Endothelial cell of umbilical vein (primary cell): ENCODE measurements around the gene RNU5D-1. TPM values are rescaled to one million over a fixed set of nuclear protein-coding genes. Genes with fewer than 3 reads are reported as not detected.

ENCODE experiments used
- BruUV-seq: library from RNA; stranded (reverse); fragments of 400-500 nt; replicated peaks from 2 replicates; lab custom pipeline; 2021; lab: Mats Ljungman, UMichigan
- CTCF ChIA-PET: fragments of 300-600, 350-600 bp; sonication (Branson Sonifier 250); formaldehyde crosslinking; loops from one replicate; lab custom pipeline; 2021; ENCODE audit warnings: antibody characterized with exemption, inconsistent platforms; lab: Charles Lee
- POLR2A ChIA-PET: fragments of 300-600, 350-600 bp; sonication (Branson Sonifier 250); formaldehyde crosslinking; loops from one replicate; lab custom pipeline; 2021; ENCODE audit warnings: antibody characterized with exemption, inconsistent platforms; lab: Charles Lee
- DNase-seq: peaks from one replicate; pipeline ENCODE4 v3.0.0-alpha.2; 2011; ENCODE audit warnings: low read depth, low spot score
- FAIRE-seq: peaks from 2 replicates; lab custom pipeline; 2011; peaks lifted over from hg19 to GRCh38; lab: Jason Lieb, UNC
- H2AFZ ChIP-seq: 2 replicates; pipeline ENCODE4 v1.6.0; 2012; ENCODE audit warnings: low read depth, low read length, control low read depth, inconsistent platforms
- H3K27ac ChIP-seq: 2 replicates; pipeline ENCODE4 v1.5.1; 2011; ENCODE audit warnings: low read depth, mild to moderate bottlenecking, control low read depth, low read length, moderate library complexity; ENCODE audit not compliant: insufficient read depth
- H3K27me3 ChIP-seq, 2 experiments: 2 replicates each; pipeline versions ENCODE4 v1.6.0 to v1.6.1; 2011; ENCODE audit warnings: low read length in 2 of 2, mixed read lengths in 1 of 2; ENCODE audit not compliant: control insufficient read depth in 2 of 2, insufficient read depth in 2 of 2
- H3K36me3 ChIP-seq, 2 experiments: 2 replicates in 1 of 2; 3 replicates in 1 of 2; pipeline ENCODE4 v1.5.1; 2011; ENCODE audit warnings: low read length in 2 of 2, mild to moderate bottlenecking in 1 of 2, moderate library complexity in 1 of 2; ENCODE audit not compliant: control insufficient read depth in 2 of 2, insufficient read depth in 2 of 2; ENCODE audit errors: extremely low read depth in 1 of 2
- H3K4me1 ChIP-seq: 3 replicates; pipeline ENCODE4 v1.5.1; 2011; ENCODE audit warnings: mild to moderate bottlenecking, low read length; ENCODE audit not compliant: control insufficient read depth, insufficient read depth; ENCODE audit errors: extremely low read depth
- H3K4me2 ChIP-seq: 2 replicates; pipeline ENCODE4 v1.6.1; 2011; ENCODE audit warnings: low read length, control low read depth, mixed read lengths; ENCODE audit not compliant: insufficient read depth
- H3K4me3 ChIP-seq, 3 experiments: fragments of 200-600 bp in 1 of 3; sonication (generic), shearing (Covaris generic) in 1 of 3; replicated peaks in 1 of 3; 2 replicates each; pipeline ENCODE4 v1.5.1; 2011 to 2016; ENCODE audit warnings: control low read depth in 3 of 3, low read length in 3 of 3, mild to moderate bottlenecking in 2 of 3, inconsistent platforms in 1 of 3, low read depth in 1 of 3, moderate library complexity in 1 of 3; ENCODE audit not compliant: insufficient read depth in 1 of 3
- H3K79me2 ChIP-seq: 2 replicates; pipeline ENCODE4 v1.6.0; 2012; ENCODE audit warnings: low read length, inconsistent platforms; ENCODE audit not compliant: control insufficient read depth, insufficient read depth
- H3K9ac ChIP-seq: replicated peaks from 2 replicates; pipeline ENCODE3; 2011; ENCODE audit warnings: low read length, control low read depth; ENCODE audit not compliant: insufficient read depth; ENCODE audit errors: extremely low read depth
- H3K9me1 ChIP-seq: replicated peaks from 3 replicates; pipeline ENCODE4 v1.6.0; 2011; ENCODE audit warnings: mild to moderate bottlenecking, low read length; ENCODE audit not compliant: control insufficient read depth, insufficient read depth; ENCODE audit errors: extremely low read depth
- H3K9me3 ChIP-seq: replicated peaks from 2 replicates; pipeline ENCODE4 v1.5.1; 2012; ENCODE audit warnings: low read length, inconsistent platforms; ENCODE audit not compliant: control insufficient read depth, insufficient read depth
- H4K20me1 ChIP-seq: replicated peaks from 2 replicates; pipeline ENCODE3; 2011; ENCODE audit warnings: mild to moderate bottlenecking, low read length; ENCODE audit not compliant: control insufficient read depth, insufficient read depth; ENCODE audit errors: extremely low read depth
- CTCF ChIP-seq, 2 donors: IDR thresholded peaks; 1 replicate in 1 of 2; 2 replicates in 1 of 2; pipeline ENCODE4 v1.5.1; 2011; ENCODE audit warnings: low read length in 2 of 2, mild to moderate bottlenecking in 2 of 2, moderate library complexity in 2 of 2, control low read depth in 1 of 2, inconsistent platforms in 1 of 2, low read depth in 1 of 2; ENCODE audit not compliant: insufficient read depth in 1 of 2; ENCODE audit errors: extremely low read depth in 1 of 2
- EZH2 ChIP-seq: IDR thresholded peaks from 2 replicates; pipeline ENCODE4 v1.6.1; 2012; ENCODE audit warnings: borderline replicate concordance, low read depth, mild to moderate bottlenecking, moderate library complexity, low read length, inconsistent platforms; ENCODE audit not compliant: severe bottlenecking
- FOS ChIP-seq: IDR thresholded peaks from 2 replicates; pipeline ENCODE4 v1.6.1; 2011; ENCODE audit warnings: mild to moderate bottlenecking, low read length, moderate library complexity, borderline replicate concordance; ENCODE audit not compliant: insufficient read depth
- GATA2 ChIP-seq: IDR thresholded peaks from 2 replicates; pipeline ENCODE4 v1.7.0; 2011; ENCODE audit warnings: low read depth, mild to moderate bottlenecking, moderate library complexity, mixed read lengths, low read length; ENCODE audit not compliant: insufficient read length, insufficient read depth
- JUN ChIP-seq: IDR thresholded peaks from 2 replicates; pipeline ENCODE4 v1.6.1; 2011; ENCODE audit warnings: borderline replicate concordance, low read depth; ENCODE audit not compliant: insufficient read length, insufficient read depth
- MAX ChIP-seq: IDR thresholded peaks from 2 replicates; pipeline ENCODE4 v1.6.1; 2011; ENCODE audit not compliant: insufficient read depth, insufficient read length
- MYC ChIP-seq: IDR thresholded peaks from one replicate; pipeline ENCODE4 v1.6.1; 2011; ENCODE audit warnings: mild to moderate bottlenecking, low read depth, low read length
- POLR2A ChIP-seq: IDR thresholded peaks from 2 replicates; pipeline ENCODE4 v1.6.1; 2012; ENCODE audit warnings: low read depth, mild to moderate bottlenecking, control low read depth, low read length
- POLR2AphosphoS5 ChIP-seq: IDR thresholded peaks from 2 replicates; pipeline ENCODE4 v1.6.1; 2012; ENCODE audit warnings: low read depth, mild to moderate bottlenecking, control low read depth, low read length, moderate library complexity; ENCODE audit not compliant: insufficient read depth
- dilution Hi-C: fragments of 300-500 bp; cut with MboI; formaldehyde crosslinking; loops from one replicate; pipeline ENCODE4 v1.15.0; 2019; ENCODE audit warnings: low sequenced_read_pairs; ENCODE audit not compliant: extremely low pct_ligation_motif_present
- intact Hi-C: fragments of 100-400 bp; cut with micrococcal nuclease; formaldehyde crosslinking; loops from one replicate; pipeline ENCODE4 v1.10.0; 2022
- polyA plus RNA-seq, 4 experiments: library from polyadenylated mRNA; depleted of rRNA in 3 of 4; stranded (reverse) in 3 of 4; unstranded in 1 of 4; fragments of >200 nt; gene quantifications; 2 replicates each; pipeline versions ENCODE4 v1.2.1 to v1.2.3, GENCODE V29; 2011 to 2012; ENCODE audit warnings: missing spikeins in 1 of 4
- total RNA-seq: library from RNA; stranded (reverse); gene quantifications from 2 replicates; pipeline ENCODE4 v1.2.3, GENCODE V29; 2021

Gene RNU5D-1
- total and polyA plus RNA-seq, 2 donors (not counting 3 experiments of a cell fraction or from before 2014, with no cell fraction given) = not detected

- Histone ChIP-seq H3K9ac (no peak overlapping the region), H3K79me2 (no peaks in the 10 kb centered on the region), H4K20me1 (no peaks in the 10 kb centered on the region), H3K36me3 (no peaks in the 10 kb centered on the region), H2AFZ (no peak overlapping the region), H3K27ac (no peak overlapping the region), H3K4me3 (no peak overlapping the region), H3K27me3 (peaks cover 0 to 7% of the 10 kb centered on the region in 2 experiments), H3K4me1 (no peaks in the 10 kb centered on the region), H3K9me3 (no peaks in the 10 kb centered on the region), H3K9me1 (no peaks in the 10 kb centered on the region), H3K4me2 (no peak overlapping the region)
- dilution Hi-C loops = no loop called here
- TF ChIP-seq POLR2AphosphoS5 (no peak), JUN (no peak), MYC (no peak), GATA2 (no peak), EZH2 (no peak), FOS (no peak), MAX (no peak), CTCF (IDR thresholded peaks at IDR 0.05; ENCODE audit: extremely low read depth in 1 of 2, insufficient read depth in 1 of 2, low read depth in 1 of 2, low read length in 2 of 2) (no peak), POLR2A (no peak)
- CTCF ChIA-PET = interaction anchor here (0.6 kb wide), 1 partner anchor 46 kb away, joined by 3 read pairs; no protein-coding TSS in a partner anchor
- intact Hi-C loops = no loop called here
- no peak for DNase-seq
- POLR2A ChIA-PET = no interaction called here
- FAIRE-seq = no peak
- no TSS peak for BruUV-seq
These were observed 32.8 kb downstream of the RNU5D-1 start for GRCh38 chr1:44698138-44698537.
